ENCODE results near the gene MINDY4.

The MINDY4 gene

GRCh38 chr7:30906014-30906413 lies 134.8 kb downstream of the MINDY4 start:
- DNase-seq = no peak

DNA sequence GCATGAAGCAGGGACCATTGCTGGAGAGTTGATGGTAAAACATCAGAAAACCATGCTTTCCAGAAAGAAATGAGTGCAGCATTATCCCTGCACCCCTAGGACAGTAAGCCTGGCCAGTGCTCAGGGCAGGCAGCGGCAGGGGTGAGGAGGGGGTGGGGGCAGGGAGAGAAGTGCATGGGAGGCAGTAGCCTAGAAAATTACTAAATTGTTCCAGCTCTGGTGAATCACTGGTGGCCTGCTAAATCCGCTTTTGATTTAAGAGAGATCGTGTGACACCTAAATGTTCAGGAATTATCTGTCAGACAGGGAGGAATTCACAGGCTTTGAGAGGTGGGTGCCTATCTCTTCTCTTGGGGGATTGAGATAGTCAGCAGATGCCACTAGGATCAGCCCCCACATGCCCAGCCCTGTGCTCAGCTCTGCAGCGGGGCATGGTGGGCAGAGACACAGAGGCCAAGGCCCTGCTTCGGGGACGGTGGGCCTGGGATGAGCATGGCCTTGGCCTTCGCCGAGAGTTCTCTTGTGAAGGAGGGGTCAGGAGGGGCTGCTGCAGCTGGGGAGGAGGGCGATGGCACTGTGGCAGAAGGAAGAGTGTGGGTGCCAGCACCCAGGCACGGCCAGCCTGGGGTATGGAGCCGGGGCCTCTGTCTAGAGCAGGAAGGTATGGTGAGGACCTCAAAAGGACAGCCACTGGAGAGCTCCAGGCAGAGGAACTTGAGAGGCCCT lies 135.5 kb downstream of the MINDY4 start:
- no peak for DNase-seq

- no peak for DNase-seq
Observed at GRCh38 chr7:30907527-30908267, 136.5 kb downstream of the MINDY4 start.

DNA sequence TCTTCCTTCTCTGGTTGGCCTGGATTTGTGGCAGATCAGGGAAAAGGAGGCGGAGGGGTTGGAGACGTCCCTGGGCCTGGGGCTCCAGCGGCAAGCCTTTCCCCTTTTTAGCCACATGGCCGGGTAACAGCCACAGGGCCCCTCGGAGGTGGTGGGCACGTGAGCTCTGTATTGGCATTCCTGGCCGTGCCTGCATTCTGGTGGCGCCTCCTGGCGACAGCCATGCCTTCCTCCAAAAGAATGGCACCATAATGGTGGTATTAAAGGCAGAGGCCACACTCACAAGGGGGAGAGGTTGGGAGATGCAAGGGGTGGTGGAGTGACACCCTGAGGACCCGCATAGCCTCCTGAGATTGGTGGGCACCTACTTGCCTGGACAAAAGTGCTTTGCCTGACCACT lies 137.5 kb downstream of the MINDY4 start:
- no peak for DNase-seq

DNA sequence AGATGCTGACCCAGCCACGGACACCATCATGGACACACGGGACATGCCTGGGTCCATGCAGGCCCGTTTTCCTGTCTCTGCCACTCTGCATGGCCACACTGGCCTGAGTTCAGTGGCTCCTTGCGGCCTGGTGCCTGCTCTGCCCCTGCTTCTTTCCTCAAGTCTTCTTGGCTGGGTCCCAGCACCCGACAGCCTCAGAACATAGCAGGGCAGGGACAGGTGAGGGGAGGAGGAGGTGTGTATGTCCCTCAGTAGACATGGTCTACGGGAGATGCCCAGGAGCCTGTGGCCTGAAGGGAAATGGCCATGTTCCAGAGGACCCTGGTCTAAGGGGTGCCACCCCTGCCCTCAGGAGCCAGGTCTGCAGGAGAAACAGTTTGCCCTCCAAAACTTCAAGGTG lies 138.2 kb downstream of the MINDY4 start:
- no peak for DNase-seq

DNA sequence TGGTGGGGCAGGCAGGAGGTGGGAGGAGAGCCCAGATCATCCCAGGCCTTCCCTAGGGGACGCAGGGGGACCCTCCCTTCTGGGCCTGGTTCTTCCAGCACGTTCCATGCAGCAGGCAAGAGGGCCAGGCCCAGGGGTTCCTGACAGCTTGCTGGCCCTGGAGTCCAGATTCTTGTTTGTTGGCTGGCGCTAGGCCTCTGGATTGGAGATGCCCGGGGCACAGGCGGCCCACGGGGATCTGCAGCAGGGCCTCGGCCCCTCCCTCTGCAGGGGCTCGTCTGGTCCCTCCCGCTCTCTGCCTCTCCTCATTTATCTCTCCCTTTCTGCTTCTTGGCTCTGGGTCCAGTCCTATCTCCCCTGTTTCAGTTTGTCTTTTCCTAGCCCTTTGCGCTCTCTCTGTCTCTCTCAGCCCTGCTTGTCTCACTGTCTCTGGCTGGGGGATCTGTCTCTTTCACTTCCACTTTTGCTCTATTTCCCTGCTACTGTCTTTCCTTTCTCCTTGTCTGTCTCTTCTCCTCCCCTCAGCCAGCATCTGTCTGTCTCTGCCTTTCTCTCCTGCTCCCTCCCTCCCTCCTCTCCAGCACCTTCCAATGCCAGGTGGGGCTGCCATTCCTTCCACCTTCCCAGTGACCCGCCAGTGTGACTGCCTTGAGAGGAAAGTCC lies 139.3 kb downstream of the MINDY4 start:
- DNase-seq = no peak

GRCh38 chr7:30911133-30911532 lies 139.9 kb downstream of the MINDY4 start:
- DNase-seq = no peak

GRCh38 chr7:30911561-30911969 lies 140.3 kb downstream of the MINDY4 start, which contains the start of gene AQP1:
AQP1 (plus strand) TSS chr7:30911853; CDS start chr7:30911910, 57 bp downstream.
- DNase-seq = no peak

DNA sequence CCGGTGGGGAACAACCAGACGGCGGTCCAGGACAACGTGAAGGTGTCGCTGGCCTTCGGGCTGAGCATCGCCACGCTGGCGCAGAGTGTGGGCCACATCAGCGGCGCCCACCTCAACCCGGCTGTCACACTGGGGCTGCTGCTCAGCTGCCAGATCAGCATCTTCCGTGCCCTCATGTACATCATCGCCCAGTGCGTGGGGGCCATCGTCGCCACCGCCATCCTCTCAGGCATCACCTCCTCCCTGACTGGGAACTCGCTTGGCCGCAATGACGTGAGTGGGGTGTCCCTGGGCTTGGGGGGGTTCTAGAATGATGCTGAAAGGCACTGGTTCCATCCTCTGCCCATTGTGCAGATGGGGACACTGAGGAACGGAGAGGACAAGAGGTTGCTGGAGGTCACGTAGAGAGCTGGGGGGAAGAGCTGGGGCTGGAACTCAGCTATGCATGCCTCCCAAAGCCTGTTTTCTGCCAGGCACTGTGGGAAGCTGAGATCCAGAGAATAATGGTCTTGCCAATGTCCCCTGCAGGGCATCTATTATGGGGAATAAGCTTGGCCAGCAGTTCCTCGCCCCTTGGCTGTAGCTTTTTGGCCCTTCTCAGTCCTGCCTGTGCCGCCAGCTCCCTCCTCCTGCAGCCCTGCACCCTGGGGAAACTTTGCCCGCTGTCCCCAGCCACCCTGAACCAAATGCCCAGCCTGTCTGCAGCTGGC lies 141.0 kb downstream of the MINDY4 start:
- no peak for DNase-seq

DNA sequence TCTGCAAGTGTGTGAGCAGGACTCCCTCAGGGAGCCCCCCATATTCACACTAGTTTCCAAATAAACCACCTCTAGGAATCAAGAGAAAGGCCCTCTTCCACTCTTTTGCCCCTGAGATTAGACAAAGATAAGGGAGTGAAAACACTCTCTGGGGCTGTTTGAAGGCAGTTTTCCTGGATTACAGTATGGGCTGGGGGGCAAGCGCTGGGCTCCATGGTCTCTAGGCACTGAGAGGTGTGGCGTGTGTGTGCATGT lies 141.4 kb downstream of the MINDY4 start:
- no peak for DNase-seq

DNA sequence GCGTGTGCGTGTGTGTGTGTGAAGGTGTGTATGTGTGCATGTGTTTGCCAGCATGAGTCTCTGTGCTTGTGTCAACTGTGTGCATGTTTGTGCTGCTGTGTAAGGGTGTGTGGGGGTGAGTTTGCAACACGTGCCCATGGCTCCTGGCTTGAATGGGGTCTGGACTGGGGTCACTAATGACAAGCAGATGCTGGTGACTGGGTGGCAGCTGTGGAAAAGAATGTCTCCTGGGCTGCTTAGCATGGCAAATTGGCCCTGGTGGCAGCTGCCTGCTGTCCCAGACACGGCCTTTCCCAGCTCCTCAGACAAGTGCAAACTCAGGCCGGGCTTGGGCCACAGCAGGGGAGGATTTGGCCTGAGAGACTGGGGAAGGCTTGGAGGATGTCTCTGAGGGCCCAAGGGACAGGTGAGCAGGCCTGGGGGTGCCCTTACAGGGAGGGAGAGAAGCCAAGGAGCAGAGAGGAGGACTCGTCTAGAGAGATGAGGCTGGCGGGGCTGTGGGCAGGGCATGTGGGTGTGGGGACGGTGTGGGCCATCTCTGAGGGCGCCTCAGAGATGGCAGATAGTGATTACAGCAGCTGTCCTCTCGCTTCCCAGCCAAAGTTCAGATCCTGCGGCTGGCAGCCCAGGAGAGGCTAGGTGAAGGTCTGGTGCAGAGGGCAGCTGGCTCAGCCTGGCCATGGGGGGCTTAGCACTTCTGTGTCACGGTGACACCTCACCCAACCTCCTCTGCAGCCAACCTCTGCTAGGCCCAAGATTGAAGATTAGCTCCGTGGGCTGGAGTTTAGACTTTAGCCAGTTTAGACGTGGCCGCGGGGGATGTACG lies 142.0 kb downstream of the MINDY4 start:
- DNase-seq = no peak

GRCh38 chr7:30913821-30914515 lies 142.8 kb downstream of the MINDY4 start:
- no peak for DNase-seq

GRCh38 chr7:30914596-30914995 lies 143.4 kb downstream of the MINDY4 start:
- DNase-seq = no peak

GRCh38 chr7:30915005-30915601 lies 143.9 kb downstream of the MINDY4 start:
- no peak for DNase-seq

DNA sequence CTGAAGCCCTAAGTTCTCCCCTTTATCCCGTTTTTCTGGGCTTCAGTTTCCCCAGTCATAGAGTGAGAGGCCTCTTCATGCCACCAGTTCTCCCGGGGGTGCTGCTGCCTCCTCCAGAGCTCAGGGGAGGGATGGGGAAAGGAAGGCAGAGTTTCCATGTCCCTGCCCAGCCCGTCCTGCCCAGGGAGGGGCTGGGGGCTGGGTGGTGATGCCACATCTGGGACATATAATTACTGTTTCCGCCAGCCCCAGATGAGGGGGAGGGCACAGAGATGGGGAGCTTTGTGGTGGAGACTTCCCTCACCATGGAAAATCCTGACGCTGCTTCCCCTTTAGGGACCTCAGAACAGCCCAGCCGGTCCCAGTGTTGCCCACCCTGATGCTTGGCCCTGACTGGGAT lies 144.5 kb downstream of the MINDY4 start:
- no peak for DNase-seq

DNA sequence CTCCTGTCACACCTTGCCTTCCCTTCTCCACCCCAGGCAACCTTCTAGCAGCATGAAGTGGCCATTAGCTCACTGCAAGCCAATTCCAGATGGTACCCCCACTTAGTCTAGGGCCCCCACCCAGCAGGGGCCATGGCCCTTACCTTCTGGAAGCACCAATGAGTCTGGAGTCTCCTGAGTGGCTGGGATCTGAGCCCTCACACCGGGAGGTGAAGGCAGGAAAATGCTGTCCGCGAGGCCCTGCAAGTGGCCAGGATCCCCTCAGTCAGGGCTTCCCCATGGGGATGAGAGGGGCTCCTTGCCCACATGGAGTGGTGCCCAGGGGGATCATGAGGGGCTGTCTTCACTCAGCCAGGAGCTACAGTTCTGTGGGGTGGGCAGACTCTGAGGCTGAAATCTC lies 145.0 kb downstream of the MINDY4 start:
- DNase-seq = no peak

GRCh38 chr7:30916767-30917166 lies 145.6 kb downstream of the MINDY4 start:
- DNase-seq = no peak

DNA sequence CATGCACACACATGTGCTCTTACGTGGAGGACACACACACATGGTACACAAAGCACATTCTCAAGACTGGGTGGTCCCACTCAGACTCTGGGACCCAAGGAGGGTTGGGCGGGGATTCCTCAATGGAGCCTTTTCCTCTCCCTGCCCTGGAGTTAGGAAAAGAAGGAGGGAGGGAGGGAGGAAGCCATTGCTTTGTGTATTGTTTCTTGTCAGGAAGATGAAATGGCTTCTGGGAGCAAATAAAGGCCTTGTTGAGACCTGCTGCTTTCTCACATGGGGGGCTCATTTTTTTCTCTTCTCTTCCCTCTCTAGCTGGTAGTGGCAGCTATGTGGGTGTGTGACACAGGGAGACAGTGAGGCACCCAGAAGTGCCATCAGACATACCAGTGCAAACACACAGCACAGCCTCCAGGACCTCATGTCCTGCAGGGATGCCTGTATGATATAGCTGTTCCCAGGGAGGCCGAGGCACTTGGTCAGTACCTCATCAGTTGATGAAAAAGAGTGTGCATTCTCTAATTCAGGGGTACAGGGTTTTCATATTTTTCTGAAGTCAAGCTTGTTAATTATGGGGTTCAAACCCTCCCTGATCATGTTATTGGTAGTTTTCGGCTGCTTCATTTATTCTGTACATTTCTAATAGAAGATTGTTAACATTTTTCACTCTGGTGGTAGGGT lies 146.1 kb downstream of the MINDY4 start:
- no peak for DNase-seq

- DNase-seq = no peak
Observed at GRCh38 chr7:30918676-30919075, 147.5 kb downstream of the MINDY4 start.

DNA sequence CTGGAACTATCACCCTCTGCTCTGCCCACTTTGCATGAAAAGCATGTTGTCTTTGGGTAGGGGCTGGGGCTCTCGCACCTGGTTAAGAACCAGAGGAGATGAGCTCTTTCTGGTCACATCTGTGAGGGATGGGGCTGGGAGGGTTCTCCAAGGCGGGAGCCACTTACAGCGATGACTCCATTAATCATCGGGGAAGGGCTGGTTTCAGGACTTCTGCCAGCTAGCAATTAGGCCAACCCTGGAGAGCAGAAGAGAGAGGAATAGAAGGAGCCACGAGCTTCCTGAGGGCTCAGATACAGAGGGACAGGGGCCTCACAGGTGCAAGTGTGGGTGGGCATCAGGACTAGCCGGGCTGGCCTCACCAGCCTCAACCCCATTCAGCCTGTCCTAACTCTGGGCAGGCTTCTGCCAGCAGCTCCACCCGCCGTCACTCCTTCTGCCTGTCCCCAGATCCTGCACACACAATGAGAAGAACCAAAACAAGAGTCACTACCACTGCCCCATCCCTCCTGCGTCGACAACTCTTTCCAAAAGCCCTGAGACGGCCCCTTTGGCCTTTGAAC lies 148.9 kb downstream of the MINDY4 start:
- DNase-seq = no peak
